ENCODE measurements around the gene ZNF429. TPM values are rescaled to one million over a fixed set of nuclear protein-coding genes. Genes with fewer than 3 reads are reported as not detected.

The ZNF429 gene
- total and polyA plus RNA-seq, 2 donors (not counting 3 experiments of a cell fraction or from before 2014, with no cell fraction given): 2.1 to 2.6 TPM

DNA sequence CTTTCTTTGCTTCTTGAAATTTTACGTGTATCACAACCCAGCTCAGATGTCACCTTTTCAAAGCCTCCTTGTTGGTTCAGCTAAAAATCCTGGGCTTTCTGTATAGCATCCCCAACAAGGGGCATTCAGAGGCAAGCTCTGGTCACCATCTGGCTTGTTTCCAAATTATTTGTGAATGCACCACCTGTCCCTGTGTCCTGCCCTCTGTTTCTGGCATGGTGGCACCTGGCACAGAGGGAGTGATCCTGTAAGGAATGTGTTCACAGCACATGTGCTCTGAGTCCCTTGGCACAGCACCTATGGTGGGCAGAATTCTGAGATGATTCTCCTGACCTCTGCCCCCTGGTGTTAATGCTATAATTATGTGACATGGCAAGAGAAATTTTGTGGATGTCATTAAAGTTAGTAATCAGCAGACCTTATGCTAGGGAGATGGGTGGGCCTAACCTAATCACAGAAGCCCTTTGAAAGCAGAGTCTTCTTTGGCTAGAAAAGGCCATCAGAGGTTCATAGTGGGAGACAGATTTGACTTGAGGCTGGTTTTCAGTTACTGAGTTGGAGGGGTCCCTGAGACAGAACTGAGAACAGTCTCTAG, 76.3 kb downstream of the ZNF429 start:
- POLR2A ChIA-PET: no interaction called here
- dilution Hi-C loops (cut with MboI; ENCODE audit: extremely low pct_ligation_motif_present, low sequenced_read_pairs) (no loop called here), intact Hi-C loops (cut with micrococcal nuclease) (no loop called here)
- DNase-seq (ENCODE audit: low read depth, low spot score) (no peak), FAIRE-seq (no peak)
- Histone ChIP-seq H3K9ac (replicated peaks; ENCODE audit: extremely low read depth, insufficient read depth, low read length) (no peak overlapping the region), H3K27me3 (ENCODE audit: control insufficient read depth in 2 of 2, insufficient read depth in 2 of 2, low read length in 2 of 2) (no peaks in the 10 kb centered on the region), H4K20me1 (replicated peaks; ENCODE audit: control insufficient read depth, extremely low read depth, insufficient read depth, low read length) (no peaks in the 10 kb centered on the region), H2AFZ (ENCODE audit: low read depth, low read length) (no peak overlapping the region), H3K36me3 (ENCODE audit: control insufficient read depth in 2 of 2, extremely low read depth in 1 of 2, insufficient read depth in 2 of 2, low read length in 2 of 2) (no peaks in the 10 kb centered on the region), H3K4me1 (ENCODE audit: control insufficient read depth, extremely low read depth, insufficient read depth, low read length) (no peaks in the 10 kb centered on the region), H3K9me3 (replicated peaks; ENCODE audit: control insufficient read depth, insufficient read depth, low read length) (peaks cover 15% of the 10 kb centered on the region), H3K79me2 (ENCODE audit: control insufficient read depth, insufficient read depth, low read length) (no peaks in the 10 kb centered on the region), H3K4me3 (replicated peaks in 1 of 3; ENCODE audit: insufficient read depth in 1 of 3, low read depth in 1 of 3, low read length in 3 of 3) (no peak overlapping the region), H3K9me1 (replicated peaks; ENCODE audit: control insufficient read depth, extremely low read depth, insufficient read depth, low read length) (no peaks in the 10 kb centered on the region), H3K4me2 (ENCODE audit: insufficient read depth, low read length) (no peak overlapping the region), H3K27ac (ENCODE audit: insufficient read depth, low read depth, low read length) (no peak overlapping the region)
- CTCF ChIA-PET: no interaction called here
- BruUV-seq (replicated peaks): no TSS peak
- TF ChIP-seq FOS (IDR thresholded peaks at IDR 0.05; ENCODE audit: borderline replicate concordance, insufficient read depth, low read length) (no peak), CTCF (IDR thresholded peaks at IDR 0.05; ENCODE audit: extremely low read depth in 1 of 2, insufficient read depth in 1 of 2, low read depth in 1 of 2, low read length in 2 of 2) (no peak), POLR2AphosphoS5 (IDR thresholded peaks at IDR 0.05; ENCODE audit: insufficient read depth, low read depth, low read length) (no peak), POLR2A (IDR thresholded peaks at IDR 0.05; ENCODE audit: low read depth, low read length) (no peak), EZH2 (IDR thresholded peaks at IDR 0.05; ENCODE audit: borderline replicate concordance, low read depth, low read length, severe bottlenecking) (no peak), MYC (IDR thresholded peaks at IDR 0.05; ENCODE audit: low read depth, low read length) (no peak), GATA2 (IDR thresholded peaks at IDR 0.05; ENCODE audit: insufficient read depth, insufficient read length, low read depth, low read length) (no peak), JUN (IDR thresholded peaks at IDR 0.05; ENCODE audit: borderline replicate concordance, insufficient read depth, insufficient read length, low read depth) (no peak), MAX (IDR thresholded peaks at IDR 0.05; ENCODE audit: insufficient read depth, insufficient read length) (no peak)

Measured in endothelial cell of umbilical vein (primary cell).